ENCODE measurements around the gene LHPP. TPM values are rescaled to one million over a fixed set of nuclear protein-coding genes. Genes with fewer than 3 reads are reported as not detected.

The LHPP gene
- total RNA-seq, 2 experiments from 2014 or later: 17.6 to 20.7 TPM

GRCh38 chr10:124467165-124467564 is 5.5 kb downstream of the LHPP start:
- Mint-ChIP-seq H3K4me1 (peaks cover 32% of the 10 kb centered on the region), H3K4me3 (no peak overlapping the region), H3K27ac (no peak overlapping the region), H3K36me3 (ENCODE audit: low read depth) (peaks cover 3% of the 10 kb centered on the region), H3K27me3 (no peaks in the 10 kb centered on the region), H3K9me3 (no peaks in the 10 kb centered on the region)
- ChIA-PET CTCF (no interaction called here), POLR2A (no interaction called here)
- DNase-seq: no peak

GRCh38 chr10:124468624-124469023 is 7.0 kb downstream of the LHPP start:
- ChIA-PET POLR2A (no interaction called here), CTCF (no interaction called here)
- Mint-ChIP-seq H3K4me3 (no peak overlapping the region), H3K4me1 (peaks cover 24% of the 10 kb centered on the region), H3K36me3 (ENCODE audit: low read depth) (peaks cover 3% of the 10 kb centered on the region), H3K27me3 (no peaks in the 10 kb centered on the region), H3K27ac (no peak overlapping the region), H3K9me3 (no peaks in the 10 kb centered on the region)
- no peak for DNase-seq

- ChIA-PET CTCF (no interaction called here), POLR2A (no interaction called here)
- Mint-ChIP-seq H3K4me3 (no peak overlapping the region), H3K36me3 (ENCODE audit: low read depth) (no peaks in the 10 kb centered on the region), H3K9me3 (no peaks in the 10 kb centered on the region), H3K27me3 (no peaks in the 10 kb centered on the region), H3K27ac (no peak overlapping the region), H3K4me1 (peaks cover 13% of the 10 kb centered on the region)
- DNase-seq: no peak
These were observed 8.4 kb downstream of the LHPP start for GRCh38 chr10:124469956-124470484.

- POLR2A ChIA-PET: no interaction called here
- H3K4me1 Mint-ChIP-seq: peaks cover 5% of the 10 kb centered on the region
- DNase-seq: no peak
- H3K27me3 Mint-ChIP-seq: no peaks in the 10 kb centered on the region
- no peak overlapping the region for H3K27ac Mint-ChIP-seq
- no peaks in the 10 kb centered on the region for H3K36me3 Mint-ChIP-seq (ENCODE audit: low read depth)
- no peak overlapping the region for H3K4me3 Mint-ChIP-seq
- no peaks in the 10 kb centered on the region for H3K9me3 Mint-ChIP-seq
- CTCF ChIA-PET: no interaction called here
These were observed 9.2 kb downstream of the LHPP start for GRCh38 chr10:124470544-124471434.

GRCh38 chr10:124472071-124472470 is 10.4 kb downstream of the LHPP start:
- DNase-seq: no peak
- H3K4me3 Mint-ChIP-seq: no peak overlapping the region
- H3K9me3 Mint-ChIP-seq: no peaks in the 10 kb centered on the region
- no peaks in the 10 kb centered on the region for H3K36me3 Mint-ChIP-seq (ENCODE audit: low read depth)
- ChIA-PET POLR2A (interaction anchor here (1.2 kb wide), 1 partner anchor 11 kb away, joined by 5 read pairs; the partner anchor contains the start of gene LHPP), CTCF (interaction anchor here (0.6 kb wide), 1 partner anchor 355 kb away, joined by 5 read pairs; no protein-coding TSS in a partner anchor)
- H3K27me3 Mint-ChIP-seq: no peaks in the 10 kb centered on the region
- H3K4me1 Mint-ChIP-seq: no peaks in the 10 kb centered on the region
- no peak overlapping the region for H3K27ac Mint-ChIP-seq

GRCh38 chr10:124473070-124473469 is 11.4 kb downstream of the LHPP start:
- Mint-ChIP-seq H3K27ac (no peak overlapping the region), H3K9me3 (no peaks in the 10 kb centered on the region), H3K4me3 (no peak overlapping the region), H3K36me3 (ENCODE audit: low read depth) (no peaks in the 10 kb centered on the region), H3K27me3 (no peaks in the 10 kb centered on the region), H3K4me1 (no peaks in the 10 kb centered on the region)
- ChIA-PET POLR2A (interaction anchor here (1.0 kb wide), 1 partner anchor 9 kb away, joined by 3 read pairs; no protein-coding TSS in a partner anchor), CTCF (interaction anchor here (1.0 kb wide), 1 partner anchor 11 kb away, joined by 7 read pairs; no protein-coding TSS in a partner anchor)
- no peak for DNase-seq

- no peaks in the 10 kb centered on the region for H3K27me3 Mint-ChIP-seq
- DNase-seq: no peak
- H3K36me3 Mint-ChIP-seq (ENCODE audit: low read depth): no peaks in the 10 kb centered on the region
- ChIA-PET CTCF (no interaction called here), POLR2A (interaction anchor here (1.1 kb wide), 1 partner anchor 14 kb away, joined by 3 read pairs; no protein-coding TSS in a partner anchor)
- no peaks in the 10 kb centered on the region for H3K9me3 Mint-ChIP-seq
- H3K27ac Mint-ChIP-seq: no peak overlapping the region
- H3K4me3 Mint-ChIP-seq: no peak overlapping the region
- H3K4me1 Mint-ChIP-seq: no peaks in the 10 kb centered on the region
These were observed 13.0 kb downstream of the LHPP start for GRCh38 chr10:124474514-124475070.

- no peaks in the 10 kb centered on the region for H3K36me3 Mint-ChIP-seq (ENCODE audit: low read depth)
These were observed 14.6 kb downstream of the LHPP start for GRCh38 chr10:124476043-124476725.

GRCh38 chr10:124477614-124478363 is 16.2 kb downstream of the LHPP start:
- no peak overlapping the region for H3K27ac Mint-ChIP-seq
- no peak overlapping the region for H3K4me3 Mint-ChIP-seq
- H3K9me3 Mint-ChIP-seq: no peaks in the 10 kb centered on the region
- ChIA-PET POLR2A (no interaction called here), CTCF (no interaction called here)
- no peaks in the 10 kb centered on the region for H3K27me3 Mint-ChIP-seq
- no peaks in the 10 kb centered on the region for H3K4me1 Mint-ChIP-seq
- H3K36me3 Mint-ChIP-seq (ENCODE audit: low read depth): no peaks in the 10 kb centered on the region
- DNase-seq: no peak

More at GRCh38 chr10:124476043-124476725, 14.6 kb downstream of the LHPP start:
- no peak overlapping the region for H3K27ac Mint-ChIP-seq
- no peak overlapping the region for H3K4me3 Mint-ChIP-seq
- H3K9me3 Mint-ChIP-seq: no peaks in the 10 kb centered on the region
- H3K4me1 Mint-ChIP-seq: no peaks in the 10 kb centered on the region
- no peaks in the 10 kb centered on the region for H3K27me3 Mint-ChIP-seq
- ChIA-PET POLR2A (no interaction called here), CTCF (no interaction called here)
- DNase-seq: no peak

GRCh38 chr10:124478515-124478914 is 16.9 kb downstream of the LHPP start:
- H3K27me3 Mint-ChIP-seq: no peaks in the 10 kb centered on the region
- POLR2A ChIA-PET: no interaction called here
- H3K9me3 Mint-ChIP-seq: no peaks in the 10 kb centered on the region
- no peak overlapping the region for H3K27ac Mint-ChIP-seq
- no peak for DNase-seq
- H3K4me1 Mint-ChIP-seq: no peaks in the 10 kb centered on the region
- CTCF ChIA-PET: no interaction called here
- no peaks in the 10 kb centered on the region for H3K36me3 Mint-ChIP-seq (ENCODE audit: low read depth)
- H3K4me3 Mint-ChIP-seq: no peak overlapping the region

GRCh38 chr10:124480860-124481259 is 19.2 kb downstream of the LHPP start:
- POLR2A ChIA-PET: no interaction called here
- DNase-seq: no peak
- Mint-ChIP-seq H3K27ac (no peak overlapping the region), H3K36me3 (ENCODE audit: low read depth) (no peaks in the 10 kb centered on the region), H3K4me3 (no peak overlapping the region), H3K27me3 (no peaks in the 10 kb centered on the region), H3K9me3 (no peaks in the 10 kb centered on the region), H3K4me1 (no peaks in the 10 kb centered on the region)
- CTCF ChIA-PET: no interaction called here

GRCh38 chr10:124481717-124482116 is 20.1 kb downstream of the LHPP start:
- Mint-ChIP-seq H3K27ac (no peak overlapping the region), H3K4me3 (no peak overlapping the region), H3K9me3 (peaks cover 3% of the 10 kb centered on the region), H3K27me3 (no peaks in the 10 kb centered on the region), H3K36me3 (ENCODE audit: low read depth) (peaks cover under 1% of the 10 kb centered on the region), H3K4me1 (no peaks in the 10 kb centered on the region)
- CTCF ChIA-PET: no interaction called here
- no peak for DNase-seq
- POLR2A ChIA-PET: no interaction called here
